Keratinocyte (primary cell): ENCODE results near the gene SUGCT. TPM values are rescaled to one million over a fixed set of nuclear protein-coding genes. Genes with fewer than 3 reads are reported as not detected.

Experiments
- DNase-seq: peaks from one replicate; pipeline ENCODE4 v3.0.0-alpha.2; 2011; ENCODE audit warnings: low read depth, missing footprints, low spot score
- FAIRE-seq: peaks from 2 replicates; lab custom pipeline; 2011; peaks lifted over from hg19 to GRCh38; lab: Jason Lieb, UNC
- H2AFZ ChIP-seq: 2 replicates; pipeline ENCODE4 v1.6.0; 2012; ENCODE audit warnings: low read length, control low read depth, inconsistent platforms; ENCODE audit not compliant: control insufficient read depth
- H3K27ac ChIP-seq: 2 replicates; pipeline ENCODE4 v1.5.1; 2011; ENCODE audit warnings: low read length; ENCODE audit not compliant: control insufficient read depth, insufficient read depth
- H3K27me3 ChIP-seq: 3 replicates; pipeline ENCODE4 v1.6.0; 2011; ENCODE audit warnings: low read length; ENCODE audit not compliant: control insufficient read depth, insufficient read depth; ENCODE audit errors: extremely low read depth
- H3K36me3 ChIP-seq, 2 experiments: 2 replicates in 1 of 2; 3 replicates in 1 of 2; pipeline ENCODE4 v1.5.1; 2011; ENCODE audit warnings: low read length in 2 of 2, mild to moderate bottlenecking in 1 of 2; ENCODE audit not compliant: control insufficient read depth in 2 of 2, insufficient read depth in 2 of 2; ENCODE audit errors: extremely low read depth in 1 of 2
- H3K4me1 ChIP-seq: 3 replicates; pipeline ENCODE4 v1.5.1; 2011; ENCODE audit warnings: low read length; ENCODE audit not compliant: control insufficient read depth, insufficient read depth; ENCODE audit errors: extremely low read depth
- H3K4me2 ChIP-seq: 3 replicates; pipeline ENCODE4 v1.6.0; 2011; ENCODE audit warnings: low read depth, low read length; ENCODE audit not compliant: control insufficient read depth, insufficient read depth; ENCODE audit errors: extremely low read depth
- H3K4me3 ChIP-seq, 3 experiments: fragments of 200-600 bp in 1 of 3; sonication (generic) in 1 of 3; 2 replicates in 2 of 3; 3 replicates in 1 of 3; pipeline ENCODE4 v1.5.1; 2011 to 2016; ENCODE audit warnings: low read length in 3 of 3, mild to moderate bottlenecking in 3 of 3, control low read depth in 2 of 3, inconsistent platforms in 1 of 3, low read depth in 1 of 3, mixed read lengths in 1 of 3, mixed run types in 1 of 3, moderate library complexity in 1 of 3; ENCODE audit not compliant: control insufficient read depth in 2 of 3, insufficient read depth in 2 of 3; ENCODE audit errors: extremely low read depth in 1 of 3
- H3K79me2 ChIP-seq: 2 replicates; pipeline ENCODE4 v1.6.0; 2012; ENCODE audit warnings: low read length; ENCODE audit not compliant: control insufficient read depth, insufficient read depth
- H3K9ac ChIP-seq: 3 replicates; pipeline ENCODE4 v1.6.0; 2011; ENCODE audit warnings: low read length; ENCODE audit not compliant: control insufficient read depth, insufficient read depth; ENCODE audit errors: extremely low read depth
- H3K9me1 ChIP-seq: 3 replicates; pipeline ENCODE4 v1.6.0; 2011; ENCODE audit warnings: low read length; ENCODE audit not compliant: control insufficient read depth, insufficient read depth; ENCODE audit errors: extremely low read depth
- H3K9me3 ChIP-seq: 2 replicates; pipeline ENCODE4 v1.5.1; 2012; ENCODE audit warnings: low read depth, low read length; ENCODE audit not compliant: control insufficient read depth
- H4K20me1 ChIP-seq: 3 replicates; pipeline ENCODE4 v1.6.0; 2011; ENCODE audit warnings: low read length; ENCODE audit not compliant: control insufficient read depth, insufficient read depth; ENCODE audit errors: extremely low read depth
- EZH2 ChIP-seq: IDR thresholded peaks from one replicate; pipeline ENCODE4 v1.6.1; 2012; ENCODE audit warnings: inconsistent platforms, mild to moderate bottlenecking, low read length, moderate library complexity
- dilution Hi-C: fragments of 300-500 bp; cut with MboI; formaldehyde crosslinking; loops from one replicate; pipeline ENCODE4 v1.7.0; 2020; ENCODE audit warnings: low sequenced_read_pairs; ENCODE audit not compliant: extremely low pct_ligation_motif_present
- polyA plus RNA-seq, 5 experiments: library from polyadenylated mRNA; depleted of rRNA in 3 of 5; stranded (reverse) in 3 of 5; stranded (forward) in 1 of 5; unstranded in 1 of 5; fragments of >200 nt; gene quantifications; 1 replicate in 1 of 5; 2 replicates in 3 of 5; 3 replicates in 1 of 5; pipeline versions ENCODE4 v1.2.1 to v1.2.3, GENCODE V29; 2011 to 2012; ENCODE audit warnings: missing spikeins in 2 of 5, low read depth in 1 of 5, low replicate concordance in 1 of 5
- TF ChIP-seq, protein P1 (sequence below), 3 experiments: IDR thresholded peaks in 1 of 3; conservative IDR thresholded peaks in 1 of 3; optimal IDR thresholded peaks in 1 of 3; 2 replicates in 2 of 3; 3 replicates in 1 of 3; pipeline versions ENCODE3 to v1.5.1; 2011; ENCODE audit warnings: low read length in 3 of 3, mild to moderate bottlenecking in 3 of 3, moderate library complexity in 2 of 3, control low read depth in 1 of 3, inconsistent platforms in 1 of 3; ENCODE audit not compliant: insufficient read depth in 2 of 3; ENCODE audit errors: extremely low read depth in 1 of 3

Gene SUGCT
- polyA plus RNA-seq, 1 donor (not counting 4 experiments of a cell fraction or from before 2014, with no cell fraction given) = 134 TPM

DNA sequence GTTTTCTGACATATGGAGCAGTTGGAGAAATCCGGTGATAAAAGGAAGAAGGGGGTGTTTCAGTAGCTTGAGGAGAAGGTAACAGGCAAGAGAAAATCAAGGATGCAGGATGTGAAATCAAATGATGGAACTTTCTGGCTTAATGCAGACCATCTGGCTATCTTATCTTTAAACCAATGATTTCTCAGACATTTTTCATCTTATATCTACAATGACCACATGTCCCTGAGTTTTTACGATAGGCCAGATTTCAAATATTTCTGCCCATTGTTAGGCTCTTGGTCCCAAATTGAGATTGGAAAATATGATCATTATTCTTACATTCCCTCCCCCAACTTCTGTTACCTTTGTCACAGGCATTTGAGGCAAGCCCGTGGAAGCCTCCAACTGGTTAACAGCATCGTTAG lies 486.8 kb downstream of the SUGCT start:
- TF ChIP-seq EZH2 = no peak
- TF ChIP-seq, protein P1, sequence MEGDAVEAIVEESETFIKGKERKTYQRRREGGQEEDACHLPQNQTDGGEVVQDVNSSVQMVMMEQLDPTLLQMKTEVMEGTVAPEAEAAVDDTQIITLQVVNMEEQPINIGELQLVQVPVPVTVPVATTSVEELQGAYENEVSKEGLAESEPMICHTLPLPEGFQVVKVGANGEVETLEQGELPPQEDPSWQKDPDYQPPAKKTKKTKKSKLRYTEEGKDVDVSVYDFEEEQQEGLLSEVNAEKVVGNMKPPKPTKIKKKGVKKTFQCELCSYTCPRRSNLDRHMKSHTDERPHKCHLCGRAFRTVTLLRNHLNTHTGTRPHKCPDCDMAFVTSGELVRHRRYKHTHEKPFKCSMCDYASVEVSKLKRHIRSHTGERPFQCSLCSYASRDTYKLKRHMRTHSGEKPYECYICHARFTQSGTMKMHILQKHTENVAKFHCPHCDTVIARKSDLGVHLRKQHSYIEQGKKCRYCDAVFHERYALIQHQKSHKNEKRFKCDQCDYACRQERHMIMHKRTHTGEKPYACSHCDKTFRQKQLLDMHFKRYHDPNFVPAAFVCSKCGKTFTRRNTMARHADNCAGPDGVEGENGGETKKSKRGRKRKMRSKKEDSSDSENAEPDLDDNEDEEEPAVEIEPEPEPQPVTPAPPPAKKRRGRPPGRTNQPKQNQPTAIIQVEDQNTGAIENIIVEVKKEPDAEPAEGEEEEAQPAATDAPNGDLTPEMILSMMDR (optimal IDR thresholded peaks at IDR 0.05 in 1 of 3, IDR thresholded peaks at IDR 0.05 in 1 of 3, conservative IDR thresholded peaks at IDR 0.05 in 1 of 3; ENCODE audit: extremely low read depth in 1 of 3, insufficient read depth in 2 of 3, low read length in 3 of 3) = no peak
- Histone ChIP-seq H3K36me3 (no peaks in the 10 kb centered on the region), H3K27ac (no peak overlapping the region), H2AFZ (no peak overlapping the region), H3K4me3 (no peak overlapping the region), H3K4me1 (no peaks in the 10 kb centered on the region), H3K9me3 (no peaks in the 10 kb centered on the region), H3K9ac (no peak overlapping the region), H3K9me1 (no peaks in the 10 kb centered on the region), H4K20me1 (no peaks in the 10 kb centered on the region), H3K79me2 (no peaks in the 10 kb centered on the region), H3K27me3 (no peaks in the 10 kb centered on the region), H3K4me2 (no peak overlapping the region)
- DNase-seq = no peak
- no peak for FAIRE-seq
- dilution Hi-C loops = no loop called here

DNA sequence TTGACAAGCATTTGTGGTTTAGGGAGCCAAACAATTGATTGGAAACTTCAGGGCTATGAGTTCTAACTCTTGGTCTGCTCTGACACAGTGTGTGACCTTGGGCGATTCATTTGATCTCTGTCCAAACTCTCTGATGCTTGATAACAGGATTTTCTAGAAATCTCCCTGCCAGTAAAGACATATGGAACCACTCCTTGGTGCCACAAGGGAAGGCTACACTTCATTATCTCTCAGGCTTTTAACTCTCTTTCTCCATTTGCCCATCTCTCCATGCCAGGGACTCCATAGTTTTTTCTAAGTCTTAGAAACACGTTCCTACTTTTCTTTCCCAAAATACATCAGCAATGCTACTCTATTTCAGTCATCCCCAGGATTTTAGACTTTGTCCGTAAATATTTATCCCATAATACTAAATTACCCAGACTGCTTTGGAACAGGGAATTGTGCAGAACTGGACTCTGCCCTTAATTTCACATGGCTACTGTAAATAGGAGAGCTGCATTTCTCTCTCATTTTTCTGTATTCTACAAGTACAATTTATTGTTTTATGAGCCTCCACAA lies 488.2 kb downstream of the SUGCT start:
- FAIRE-seq = no peak
- H3K9ac ChIP-seq = no peak overlapping the region
- no peaks in the 10 kb centered on the region for H3K4me1 ChIP-seq
- H3K4me2 ChIP-seq = no peak overlapping the region
- no peak overlapping the region for H3K27ac ChIP-seq
- H3K79me2 ChIP-seq = no peaks in the 10 kb centered on the region
- dilution Hi-C loops = no loop called here
- no peaks in the 10 kb centered on the region for H3K27me3 ChIP-seq
- no peak overlapping the region for H3K4me3 ChIP-seq
- DNase-seq = no peak
- no peaks in the 10 kb centered on the region for H4K20me1 ChIP-seq
- no peaks in the 10 kb centered on the region for H3K9me3 ChIP-seq
- no peak overlapping the region for H2AFZ ChIP-seq
- no peaks in the 10 kb centered on the region for H3K36me3 ChIP-seq
- no peak for TF ChIP-seq EZH2
- TF ChIP-seq, protein P1 (optimal IDR thresholded peaks at IDR 0.05 in 1 of 3, IDR thresholded peaks at IDR 0.05 in 1 of 3, conservative IDR thresholded peaks at IDR 0.05 in 1 of 3; ENCODE audit: extremely low read depth in 1 of 3, insufficient read depth in 2 of 3, low read length in 3 of 3) = no peak
- no peaks in the 10 kb centered on the region for H3K9me1 ChIP-seq
